Panc1 (cell line): Measurements from ENCODE around the gene INTS13. TPM values are rescaled to one million over a fixed set of nuclear protein-coding genes. Genes with fewer than 3 reads are reported as not detected.
"Not testable (repeated sequence)": the region's sequence is repeated elsewhere in the genome, so short reads cannot be mapped to it uniquely, and the experiment has no call there.

Source experiments
- ATAC-seq: fragments of 200-7000 bp; cut with Tn5 transposase; 2 replicates; pipeline ENCODE4 v1.9.1; 2020; ENCODE audit warnings: mild to moderate bottlenecking, moderate library complexity
- BruUV-seq: library from RNA; stranded (reverse); fragments of 400-500 nt; replicated peaks from 2 replicates; lab custom pipeline; 2021; lab: Mats Ljungman, UMichigan
- CTCF ChIA-PET: fragments of 300-600 bp; sonication (Branson Sonifier 250); formaldehyde crosslinking; loops from one replicate; lab custom pipeline; 2022; ENCODE audit warnings: antibody characterized with exemption; lab: Charles Lee
- POLR2A ChIA-PET: fragments of 300-600 bp; sonication (Branson Sonifier 250); formaldehyde crosslinking; loops from one replicate; lab custom pipeline; 2022; ENCODE audit warnings: antibody characterized with exemption; lab: Charles Lee
- DNase-seq: peaks from one replicate; pipeline ENCODE4 v3.0.0-alpha.2; 2010; ENCODE audit warnings: low read depth, low spot score
- H3K27ac ChIP-seq: 2 replicates; pipeline ENCODE4 v1.5.1; 2011; ENCODE audit warnings: mild to moderate bottlenecking, low read length, inconsistent platforms
- H3K27me3 ChIP-seq: fragments of 200-500 bp; sonication (Bioruptor generic); 2 replicates; pipeline ENCODE4 v1.6.0; 2014; ENCODE audit warnings: low read length, inconsistent platforms; ENCODE audit not compliant: control insufficient read depth, insufficient read depth
- H3K36me3 ChIP-seq: fragments of 200-500 bp; sonication (Bioruptor generic); 2 replicates; pipeline ENCODE4 v1.5.1; 2014; ENCODE audit warnings: inconsistent platforms, mild to moderate bottlenecking, low read length, moderate library complexity; ENCODE audit not compliant: control insufficient read depth, insufficient read depth
- H3K4me1 ChIP-seq: 2 replicates; pipeline ENCODE4 v1.5.1; 2011; ENCODE audit warnings: inconsistent platforms, mild to moderate bottlenecking, low read length, moderate library complexity; ENCODE audit not compliant: control insufficient read depth, insufficient read depth
- H3K4me3 ChIP-seq, 2 experiments: 2 replicates each; pipeline ENCODE4 v1.5.1; 2011 to 2012; ENCODE audit warnings: low read depth in 2 of 2, low read length in 2 of 2, mild to moderate bottlenecking in 2 of 2, inconsistent platforms in 1 of 2, moderate library complexity in 1 of 2
- H3K9me3 ChIP-seq: fragments of 200-500 bp; sonication (Bioruptor generic); 2 replicates; pipeline ENCODE4 v1.5.1; 2014; ENCODE audit warnings: low read depth, mild to moderate bottlenecking, inconsistent platforms, low read length, moderate library complexity; ENCODE audit not compliant: control insufficient read depth, insufficient read depth
- CTCF ChIP-seq: fragments of 450-650 bp; IDR thresholded peaks from 2 replicates; pipeline ENCODE4 v1.5.1; 2017; ENCODE audit warnings: mild to moderate bottlenecking
- POLR2AphosphoS5 ChIP-seq: IDR thresholded peaks from 2 replicates; pipeline ENCODE4 v1.6.1; 2012; ENCODE audit warnings: mild to moderate bottlenecking, low read depth, low read length, moderate library complexity
- SIN3A ChIP-seq: IDR thresholded peaks from 2 replicates; pipeline ENCODE4 v1.6.1; 2012; ENCODE audit warnings: low read depth, mild to moderate bottlenecking, low read length, moderate library complexity, borderline replicate concordance; ENCODE audit not compliant: insufficient read depth
- TCF7L2 ChIP-seq: IDR thresholded peaks from 2 replicates; pipeline ENCODE4 v1.6.1; 2011; ENCODE audit warnings: mild to moderate bottlenecking, low read depth, low read length, inconsistent platforms
- in situ Hi-C: cut with HindIII; loops from 2 replicates; pipeline ENCODE4 v1.10.0; 2016; ENCODE audit warnings: low sequenced_read_pairs, low pct_unique_long_range_greater_than_20kb
- intact Hi-C: fragments of 100-400 bp; cut with micrococcal nuclease; formaldehyde crosslinking; loops from one replicate; pipeline ENCODE4 v1.10.0; 2022; ENCODE audit not compliant: unreplicated experiment
- total RNA-seq: library from RNA; stranded (reverse); gene quantifications from one replicate; pipeline ENCODE4 v1.2.1, GENCODE V29; 2021; ENCODE audit not compliant: unreplicated experiment
- TF ChIP-seq, protein P1 (sequence below), 2 experiments: IDR thresholded peaks; 2 replicates each; pipeline ENCODE4 v1.6.1; 2011 to 2012; ENCODE audit warnings: low read depth in 2 of 2, control low read depth in 1 of 2, low read length in 1 of 2, mild to moderate bottlenecking in 1 of 2, moderate library complexity in 1 of 2; ENCODE audit not compliant: insufficient read depth in 1 of 2

The INTS13 gene
- total RNA-seq, 1 experiment from 2014 or later = 55.9 TPM

- in situ Hi-C loops = no loop called here
- Histone ChIP-seq H3K4me3 (no peak overlapping the region), H3K4me1 (no peaks in the 10 kb centered on the region), H3K27ac (no peak overlapping the region), H3K27me3 (no peaks in the 10 kb centered on the region), H3K9me3 (no peaks in the 10 kb centered on the region), H3K36me3 (peaks cover 29% of the 10 kb centered on the region; the same call in 1 of the 2 replicates)
- no peak for ATAC-seq
- DNase-seq = no peak
- ChIA-PET POLR2A (interaction anchor here (0.6 kb wide), 1 partner anchor 18 kb away, joined by 9 read pairs; no protein-coding TSS in a partner anchor), CTCF (interaction anchor here (0.6 kb wide), 1 partner anchor 45 kb away, joined by 5 read pairs; no protein-coding TSS in a partner anchor)
- intact Hi-C loops = no loop called here
- no TSS peak for BruUV-seq
- TF ChIP-seq SIN3A = no peak
- no peak for TF ChIP-seq TCF7L2
- TF ChIP-seq CTCF = no peak
- TF ChIP-seq POLR2AphosphoS5 = no peak
- TF ChIP-seq, protein P1, sequence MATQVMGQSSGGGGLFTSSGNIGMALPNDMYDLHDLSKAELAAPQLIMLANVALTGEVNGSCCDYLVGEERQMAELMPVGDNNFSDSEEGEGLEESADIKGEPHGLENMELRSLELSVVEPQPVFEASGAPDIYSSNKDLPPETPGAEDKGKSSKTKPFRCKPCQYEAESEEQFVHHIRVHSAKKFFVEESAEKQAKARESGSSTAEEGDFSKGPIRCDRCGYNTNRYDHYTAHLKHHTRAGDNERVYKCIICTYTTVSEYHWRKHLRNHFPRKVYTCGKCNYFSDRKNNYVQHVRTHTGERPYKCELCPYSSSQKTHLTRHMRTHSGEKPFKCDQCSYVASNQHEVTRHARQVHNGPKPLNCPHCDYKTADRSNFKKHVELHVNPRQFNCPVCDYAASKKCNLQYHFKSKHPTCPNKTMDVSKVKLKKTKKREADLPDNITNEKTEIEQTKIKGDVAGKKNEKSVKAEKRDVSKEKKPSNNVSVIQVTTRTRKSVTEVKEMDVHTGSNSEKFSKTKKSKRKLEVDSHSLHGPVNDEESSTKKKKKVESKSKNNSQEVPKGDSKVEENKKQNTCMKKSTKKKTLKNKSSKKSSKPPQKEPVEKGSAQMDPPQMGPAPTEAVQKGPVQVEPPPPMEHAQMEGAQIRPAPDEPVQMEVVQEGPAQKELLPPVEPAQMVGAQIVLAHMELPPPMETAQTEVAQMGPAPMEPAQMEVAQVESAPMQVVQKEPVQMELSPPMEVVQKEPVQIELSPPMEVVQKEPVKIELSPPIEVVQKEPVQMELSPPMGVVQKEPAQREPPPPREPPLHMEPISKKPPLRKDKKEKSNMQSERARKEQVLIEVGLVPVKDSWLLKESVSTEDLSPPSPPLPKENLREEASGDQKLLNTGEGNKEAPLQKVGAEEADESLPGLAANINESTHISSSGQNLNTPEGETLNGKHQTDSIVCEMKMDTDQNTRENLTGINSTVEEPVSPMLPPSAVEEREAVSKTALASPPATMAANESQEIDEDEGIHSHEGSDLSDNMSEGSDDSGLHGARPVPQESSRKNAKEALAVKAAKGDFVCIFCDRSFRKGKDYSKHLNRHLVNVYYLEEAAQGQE (IDR thresholded peaks at IDR 0.05; ENCODE audit: insufficient read depth in 1 of 2, low read depth in 2 of 2, low read length in 1 of 2) = no peak
Observed at GRCh38 chr12:26906024-26906423, 31.8 kb downstream of the INTS13 start.

GRCh38 chr12:26903396-26903795 is 34.4 kb downstream of the INTS13 start:
- ATAC-seq, H3K27me3 ChIP-seq, BruUV-seq, POLR2A ChIA-PET, H3K9me3 ChIP-seq, H3K4me3 ChIP-seq, H3K27ac ChIP-seq, intact Hi-C loops, H3K4me1 ChIP-seq, DNase-seq, in situ Hi-C loops, CTCF ChIA-PET: not testable (repeated sequence)
- peaks cover 21% of the 10 kb centered on the region; the same call in 1 of the 2 replicates for H3K36me3 ChIP-seq

GRCh38 chr12:26896913-26897312 is 40.9 kb downstream of the INTS13 start:
- no peaks in the 10 kb centered on the region for H3K4me1 ChIP-seq
- BruUV-seq = no TSS peak
- CTCF ChIA-PET = no interaction called here
- H3K4me3 ChIP-seq = no peak overlapping the region
- H3K36me3 ChIP-seq = no peaks in the 10 kb centered on the region; the same call in 1 of the 2 replicates
- no peak for DNase-seq
- POLR2A ChIA-PET = no interaction called here
- no peak for ATAC-seq
- no peaks in the 10 kb centered on the region for H3K9me3 ChIP-seq
- intact Hi-C loops (no loop called here), in situ Hi-C loops (no loop called here)
- no peaks in the 10 kb centered on the region for H3K27me3 ChIP-seq
- no peak overlapping the region for H3K27ac ChIP-seq
- TF ChIP-seq SIN3A = no peak
